Glutamatergic neuron (in vitro differentiated cells): ENCODE results near the gene STAG1. TPM values are rescaled to one million over a fixed set of nuclear protein-coding genes. Genes with fewer than 3 reads are reported as not detected.
"Not testable (repeated sequence)": the region's sequence is repeated elsewhere in the genome, so short reads cannot be mapped to it uniquely, and the experiment has no call there.

Source experiments
- DNase-seq: peaks from one replicate; pipeline ENCODE4 v3.0.0; 2022
- H3K27ac Mint-ChIP-seq: one replicate; pipeline ENCODE4 v1.8.0; 2020; ENCODE audit warnings: mild to moderate bottlenecking, mixed read lengths, inconsistent platforms; ENCODE audit not compliant: unreplicated experiment
- H3K27me3 Mint-ChIP-seq: one replicate; pipeline ENCODE4 v1.8.0; 2020; ENCODE audit warnings: mild to moderate bottlenecking, moderate library complexity, mixed read lengths, inconsistent platforms; ENCODE audit not compliant: unreplicated experiment
- H3K36me3 Mint-ChIP-seq: one replicate; pipeline ENCODE4 v1.8.0; 2020; ENCODE audit warnings: mild to moderate bottlenecking, mixed read lengths, inconsistent platforms; ENCODE audit not compliant: unreplicated experiment
- H3K4me1 Mint-ChIP-seq: one replicate; pipeline ENCODE4 v1.8.0; 2020; ENCODE audit warnings: mild to moderate bottlenecking, low read depth, mixed read lengths, inconsistent platforms; ENCODE audit not compliant: unreplicated experiment
- H3K4me3 Mint-ChIP-seq: one replicate; pipeline ENCODE4 v1.8.0; 2020; ENCODE audit warnings: mild to moderate bottlenecking, mixed read lengths, inconsistent platforms; ENCODE audit not compliant: unreplicated experiment
- H3K9me3 Mint-ChIP-seq: one replicate; pipeline ENCODE4 v1.8.0; 2020; ENCODE audit warnings: mild to moderate bottlenecking, moderate library complexity, mixed read lengths, inconsistent platforms; ENCODE audit not compliant: unreplicated experiment
- total RNA-seq: library from RNA; stranded (reverse); fragmentation: NEBNext Ultra II Directional; extraction: Animal tissue kit (Norgen Biotek cat#: 25700); gene quantifications from one replicate; pipeline ENCODE4 v1.2.1, GENCODE V29; 2021; ENCODE audit not compliant: unreplicated experiment
- TF ChIP-seq, protein P1 (sequence below): fragments of 200-600 bp; sonication (generic); IDR thresholded peaks from one replicate; pipeline ENCODE4 v1.5.0; 2021; ENCODE audit not compliant: partially characterized antibody, unreplicated experiment

STAG1 gene
- total RNA-seq, 1 donor from 2014 or later: 22.8 TPM

DNA sequence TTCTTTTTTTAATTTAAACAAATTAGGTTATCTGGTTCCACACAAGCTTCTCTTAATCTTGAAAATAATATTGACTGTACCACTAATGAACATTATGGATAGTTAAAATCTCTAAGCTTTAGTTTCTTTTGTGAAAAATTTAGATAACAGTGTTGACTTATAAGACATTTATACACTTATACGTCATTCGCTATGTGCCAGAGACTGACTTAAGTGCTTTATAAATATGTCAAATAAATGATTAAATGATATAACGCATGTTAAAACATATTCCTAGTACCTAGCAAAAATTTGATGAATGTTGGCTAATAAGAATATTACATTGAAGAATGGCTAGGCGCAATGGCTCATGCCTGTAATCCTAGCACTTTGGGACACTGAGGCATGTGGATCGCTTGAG is 405.7 kb downstream of the STAG1 start:
- H3K36me3 Mint-ChIP-seq: no peaks in the 10 kb centered on the region
- no peak overlapping the region for H3K4me3 Mint-ChIP-seq
- TF ChIP-seq, protein P1, sequence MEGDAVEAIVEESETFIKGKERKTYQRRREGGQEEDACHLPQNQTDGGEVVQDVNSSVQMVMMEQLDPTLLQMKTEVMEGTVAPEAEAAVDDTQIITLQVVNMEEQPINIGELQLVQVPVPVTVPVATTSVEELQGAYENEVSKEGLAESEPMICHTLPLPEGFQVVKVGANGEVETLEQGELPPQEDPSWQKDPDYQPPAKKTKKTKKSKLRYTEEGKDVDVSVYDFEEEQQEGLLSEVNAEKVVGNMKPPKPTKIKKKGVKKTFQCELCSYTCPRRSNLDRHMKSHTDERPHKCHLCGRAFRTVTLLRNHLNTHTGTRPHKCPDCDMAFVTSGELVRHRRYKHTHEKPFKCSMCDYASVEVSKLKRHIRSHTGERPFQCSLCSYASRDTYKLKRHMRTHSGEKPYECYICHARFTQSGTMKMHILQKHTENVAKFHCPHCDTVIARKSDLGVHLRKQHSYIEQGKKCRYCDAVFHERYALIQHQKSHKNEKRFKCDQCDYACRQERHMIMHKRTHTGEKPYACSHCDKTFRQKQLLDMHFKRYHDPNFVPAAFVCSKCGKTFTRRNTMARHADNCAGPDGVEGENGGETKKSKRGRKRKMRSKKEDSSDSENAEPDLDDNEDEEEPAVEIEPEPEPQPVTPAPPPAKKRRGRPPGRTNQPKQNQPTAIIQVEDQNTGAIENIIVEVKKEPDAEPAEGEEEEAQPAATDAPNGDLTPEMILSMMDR: no peak
- peaks cover 2% of the 10 kb centered on the region for H3K9me3 Mint-ChIP-seq
- no peaks in the 10 kb centered on the region for H3K4me1 Mint-ChIP-seq
- no peak for DNase-seq
- H3K27me3 Mint-ChIP-seq: no peaks in the 10 kb centered on the region
- no peak overlapping the region for H3K27ac Mint-ChIP-seq

DNA sequence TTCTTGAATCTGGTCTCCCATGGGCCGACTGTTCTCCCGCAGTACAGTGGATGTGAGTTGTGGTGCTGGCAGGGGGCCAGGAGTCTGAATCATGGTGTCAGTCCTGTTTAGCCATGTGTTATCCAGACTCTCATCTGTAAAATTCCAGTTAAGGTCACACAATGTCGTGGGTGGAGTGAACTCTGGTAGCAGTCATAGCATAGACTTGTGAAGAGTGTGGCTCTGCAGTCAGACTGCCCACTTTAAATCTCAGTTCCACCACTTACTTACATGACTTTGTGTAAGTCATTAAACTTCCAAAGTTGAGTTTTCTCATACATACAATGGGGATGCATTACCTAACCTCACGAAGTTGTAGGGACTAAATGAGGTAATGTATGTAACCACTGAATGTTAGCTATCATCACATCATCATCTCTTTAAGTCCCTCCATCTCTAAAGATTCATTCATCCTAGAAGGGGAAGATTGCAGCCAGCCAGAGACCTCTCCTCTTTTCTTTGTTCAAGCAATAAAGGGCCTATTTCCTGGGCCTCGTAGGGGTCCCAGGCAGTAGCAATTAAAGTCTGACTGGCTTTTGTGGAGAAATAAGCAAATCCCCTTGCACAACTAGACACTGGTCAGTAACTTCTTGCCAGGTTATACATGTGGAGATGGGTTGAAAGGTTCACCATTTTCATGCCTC is 408.2 kb downstream of the STAG1 start:
- H3K27ac Mint-ChIP-seq: no peak overlapping the region
- DNase-seq: no peak
- H3K9me3 Mint-ChIP-seq: peaks cover 2% of the 10 kb centered on the region
- H3K36me3 Mint-ChIP-seq: no peaks in the 10 kb centered on the region
- no peaks in the 10 kb centered on the region for H3K4me1 Mint-ChIP-seq
- no peak overlapping the region for H3K4me3 Mint-ChIP-seq
- TF ChIP-seq, protein P1: no peak
- H3K27me3 Mint-ChIP-seq: no peaks in the 10 kb centered on the region

DNA sequence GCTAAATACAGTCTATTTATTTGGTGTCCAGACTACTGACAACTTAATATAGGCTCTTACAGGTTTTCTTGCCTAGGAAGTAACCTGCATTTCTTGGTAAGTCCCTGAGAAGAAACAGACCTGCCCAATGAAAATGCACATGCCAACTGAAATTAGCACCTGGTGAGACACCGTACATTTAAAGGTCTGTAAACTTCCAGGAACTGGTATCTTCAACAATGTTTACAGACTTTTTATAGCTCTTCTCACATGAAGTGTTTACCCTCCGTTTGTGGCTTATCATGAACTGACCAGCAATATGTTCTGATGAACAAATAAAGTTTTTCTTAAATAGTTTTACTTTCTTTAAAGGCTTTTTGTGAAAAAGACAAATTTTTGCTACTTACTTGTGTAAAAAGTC is 408.7 kb downstream of the STAG1 start:
- Mint-ChIP-seq H3K4me3 (no peak overlapping the region), H3K4me1 (no peaks in the 10 kb centered on the region), H3K27ac (no peak overlapping the region), H3K36me3 (no peaks in the 10 kb centered on the region), H3K27me3 (no peaks in the 10 kb centered on the region), H3K9me3 (no peaks in the 10 kb centered on the region)
- TF ChIP-seq, protein P1: no peak
- no peak for DNase-seq

DNA sequence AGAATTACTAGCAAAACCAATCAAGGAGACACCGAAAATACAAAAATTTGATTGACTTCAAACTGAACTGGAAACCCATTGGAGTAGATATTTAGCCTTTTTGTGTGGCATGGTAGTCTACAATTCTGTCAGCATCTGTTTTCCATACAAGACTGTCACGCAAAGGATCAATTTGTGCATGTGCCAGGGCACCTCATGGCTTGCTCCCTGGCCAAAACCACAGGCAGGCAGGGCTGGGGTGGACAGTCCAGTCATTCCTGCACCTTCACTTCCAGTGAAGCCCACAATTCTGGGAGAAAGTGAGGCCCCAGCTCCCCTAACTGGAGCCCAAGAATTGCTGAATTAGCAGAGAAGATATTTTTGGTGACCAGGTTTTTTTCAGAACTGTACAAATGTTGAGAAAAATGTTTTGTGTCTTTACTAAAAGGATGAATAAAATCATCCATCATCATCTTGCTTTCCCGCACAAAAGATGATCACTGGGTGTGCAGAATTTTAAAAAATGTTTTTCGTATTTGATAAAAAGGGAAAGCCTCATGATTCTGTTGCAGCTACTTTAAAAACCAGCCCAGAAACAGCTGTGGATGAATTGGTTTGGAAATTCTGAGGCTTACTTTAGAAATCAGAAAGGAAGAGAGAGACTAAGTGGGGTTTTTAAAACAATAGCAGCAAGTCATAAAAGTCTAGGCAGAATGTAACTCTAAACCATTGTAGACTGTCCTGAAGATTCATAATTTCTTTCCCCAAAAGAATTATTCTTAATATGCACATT is 415.7 kb downstream of the STAG1 start:
- no peaks in the 10 kb centered on the region for H3K27me3 Mint-ChIP-seq
- H3K4me1 Mint-ChIP-seq: no peaks in the 10 kb centered on the region
- H3K27ac Mint-ChIP-seq: no peak overlapping the region
- TF ChIP-seq, protein P1: no peak
- H3K9me3 Mint-ChIP-seq: no peaks in the 10 kb centered on the region
- no peak overlapping the region for H3K4me3 Mint-ChIP-seq
- DNase-seq: no peak
- H3K36me3 Mint-ChIP-seq: no peaks in the 10 kb centered on the region

DNA sequence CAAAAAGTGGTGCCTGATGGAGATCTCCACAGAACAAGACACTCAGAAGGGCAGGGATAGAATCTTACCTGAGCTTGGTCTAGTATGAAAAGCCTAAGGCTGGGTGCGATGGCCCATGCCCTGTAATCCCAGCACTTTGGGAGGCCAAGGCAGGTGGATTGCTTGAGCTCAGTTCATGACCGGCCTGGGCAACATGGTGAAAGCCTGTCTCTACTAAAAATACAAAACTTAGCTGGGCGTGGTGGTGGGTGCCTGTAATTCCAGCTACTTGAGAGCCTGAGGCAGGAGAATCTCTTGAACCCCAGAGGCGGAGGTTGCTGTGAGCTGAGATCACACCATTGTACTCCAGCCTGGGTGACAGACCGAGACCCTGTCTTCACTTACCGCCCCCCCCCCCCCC is 417.5 kb downstream of the STAG1 start:
- H3K27me3 Mint-ChIP-seq, H3K27ac Mint-ChIP-seq, H3K36me3 Mint-ChIP-seq: not testable (repeated sequence)

More for the DNA sequence above, 417.5 kb downstream of the STAG1 start:
- H3K9me3 Mint-ChIP-seq, H3K4me1 Mint-ChIP-seq, DNase-seq, H3K4me3 Mint-ChIP-seq: not testable (repeated sequence)
